Measurements from ENCODE around the gene ARRB2.
A peak's percentile ranks its signal among the peaks of the same experiment; 100 is the strongest.

ARRB2 gene

GRCh38 chr17:4716081-4716480 lies 5.6 kb downstream of the ARRB2 start:
- TF ChIP-seq FOXP2 (optimal IDR thresholded peaks at IDR 0.05; ENCODE audit: borderline replicate concordance, extremely low read depth, extremely low read length, insufficient read depth) (no peak), REST (IDR thresholded peaks at IDR 0.05; ENCODE audit: insufficient read depth in 1 of 2, low read depth in 2 of 2, low read length in 2 of 2) (no peak), TAF1 (IDR thresholded peaks at IDR 0.05; ENCODE audit: borderline replicate concordance, insufficient read depth, low read length) (no peak), POLR2AphosphoS5 (IDR thresholded peaks at IDR 0.05; ENCODE audit: low read depth, low read length) (no peak), SIN3A (IDR thresholded peaks at IDR 0.05; ENCODE audit: borderline replicate concordance, insufficient read depth, low read length) (no peak)

- no peak for TF ChIP-seq REST (IDR thresholded peaks at IDR 0.05; ENCODE audit: insufficient read depth in 1 of 2, low read depth in 2 of 2, low read length in 2 of 2)
- no peak for TF ChIP-seq TAF1 (IDR thresholded peaks at IDR 0.05; ENCODE audit: borderline replicate concordance, insufficient read depth, low read length)
- no peak for TF ChIP-seq FOXP2 (optimal IDR thresholded peaks at IDR 0.05; ENCODE audit: borderline replicate concordance, extremely low read depth, extremely low read length, insufficient read depth)
- no peak for TF ChIP-seq SIN3A (IDR thresholded peaks at IDR 0.05; ENCODE audit: borderline replicate concordance, insufficient read depth, low read length)
- TF ChIP-seq POLR2AphosphoS5 (IDR thresholded peaks at IDR 0.05; ENCODE audit: low read depth, low read length), result no peak
Measured at GRCh38 chr17:4717791-4718190, 7.4 kb downstream of the ARRB2 start.

- no peak for TF ChIP-seq SIN3A (IDR thresholded peaks at IDR 0.05; ENCODE audit: borderline replicate concordance, insufficient read depth, low read length)
- TF ChIP-seq REST (IDR thresholded peaks at IDR 0.05; ENCODE audit: insufficient read depth in 1 of 2, low read depth in 2 of 2, low read length in 2 of 2), result no peak
- TF ChIP-seq TAF1 (IDR thresholded peaks at IDR 0.05; ENCODE audit: borderline replicate concordance, insufficient read depth, low read length), result no peak
- TF ChIP-seq FOXP2 (optimal IDR thresholded peaks at IDR 0.05; ENCODE audit: borderline replicate concordance, extremely low read depth, extremely low read length, insufficient read depth), result no peak
- no peak for TF ChIP-seq POLR2AphosphoS5 (IDR thresholded peaks at IDR 0.05; ENCODE audit: low read depth, low read length)
Measured at GRCh38 chr17:4718276-4718675, 7.8 kb downstream of the ARRB2 start.

GRCh38 chr17:4719146-4719545 lies 8.7 kb downstream of the ARRB2 start:
- TF ChIP-seq REST (IDR thresholded peaks at IDR 0.05; ENCODE audit: insufficient read depth in 1 of 2, low read depth in 2 of 2, low read length in 2 of 2) (no peak), SIN3A (IDR thresholded peaks at IDR 0.05; ENCODE audit: borderline replicate concordance, insufficient read depth, low read length) (no peak), TAF1 (IDR thresholded peaks at IDR 0.05; ENCODE audit: borderline replicate concordance, insufficient read depth, low read length) (no peak), FOXP2 (optimal IDR thresholded peaks at IDR 0.05; ENCODE audit: borderline replicate concordance, extremely low read depth, extremely low read length, insufficient read depth) (no peak), POLR2AphosphoS5 (IDR thresholded peaks at IDR 0.05; ENCODE audit: low read depth, low read length) (no peak)

GRCh38 chr17:4719684-4720221 lies 9.3 kb downstream of the ARRB2 start:
- TF ChIP-seq FOXP2 (optimal IDR thresholded peaks at IDR 0.05; ENCODE audit: borderline replicate concordance, extremely low read depth, extremely low read length, insufficient read depth) (peak; percentile 39), POLR2AphosphoS5 (IDR thresholded peaks at IDR 0.05; ENCODE audit: low read depth, low read length) (no peak)

All from PFSK-1 (cell line).